AML-193 (cell line): ENCODE data around the gene SEMA3G.

ENCODE experiments used
- DNase-seq, 2 experiments: peaks; one replicate each; lab custom pipeline; 2025; lab: John Stamatoyannopoulos, UW

The SEMA3G gene

GRCh38 chr3:52453496-52454249 is 8.8 kb upstream of the SEMA3G start, which contains the start of gene TNNC1:
Gene TNNC1 (minus strand): TSS chr3:52454041. CDS start chr3:52454015, 26 bp downstream.
- DNase-seq, result no peak

DNA sequence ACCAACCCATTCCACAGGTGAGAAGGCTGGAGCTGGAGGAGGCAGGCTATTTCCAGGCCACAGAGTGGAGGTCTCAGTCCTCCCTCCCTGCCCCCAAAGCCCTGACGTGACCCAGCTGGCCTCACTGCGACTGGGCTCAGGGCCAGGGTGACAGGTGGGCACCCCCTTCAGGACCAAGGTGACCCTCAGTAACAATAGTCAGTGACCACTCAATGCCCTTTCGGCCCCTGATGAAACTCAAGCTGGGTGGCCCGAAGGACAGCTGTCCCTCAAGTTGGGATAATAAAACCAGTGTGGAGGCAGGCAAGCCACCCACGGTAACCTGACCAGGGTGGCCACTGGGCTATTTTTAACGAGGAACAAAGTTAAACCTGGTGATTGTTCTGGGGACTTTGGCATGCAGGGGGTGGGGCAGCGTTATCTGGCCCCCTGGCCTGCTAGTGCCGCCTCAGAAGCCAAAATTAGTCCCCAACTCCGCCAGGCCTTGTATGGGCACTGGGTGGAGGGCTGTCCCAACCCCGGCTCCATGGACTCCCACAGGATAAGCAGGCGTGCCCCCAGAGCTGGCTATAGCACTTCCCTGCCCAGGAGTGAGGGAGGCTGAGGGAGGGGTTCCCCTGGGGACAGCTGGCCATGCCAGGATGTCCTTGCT is 7.8 kb upstream of the SEMA3G start:
- DNase-seq, result no peak

GRCh38 chr3:52452126-52452525 is 7.2 kb upstream of the SEMA3G start:
- no peak for DNase-seq

- DNase-seq, result no peak
Observed at GRCh38 chr3:52451237-52452083, 6.6 kb upstream of the SEMA3G start.

DNA sequence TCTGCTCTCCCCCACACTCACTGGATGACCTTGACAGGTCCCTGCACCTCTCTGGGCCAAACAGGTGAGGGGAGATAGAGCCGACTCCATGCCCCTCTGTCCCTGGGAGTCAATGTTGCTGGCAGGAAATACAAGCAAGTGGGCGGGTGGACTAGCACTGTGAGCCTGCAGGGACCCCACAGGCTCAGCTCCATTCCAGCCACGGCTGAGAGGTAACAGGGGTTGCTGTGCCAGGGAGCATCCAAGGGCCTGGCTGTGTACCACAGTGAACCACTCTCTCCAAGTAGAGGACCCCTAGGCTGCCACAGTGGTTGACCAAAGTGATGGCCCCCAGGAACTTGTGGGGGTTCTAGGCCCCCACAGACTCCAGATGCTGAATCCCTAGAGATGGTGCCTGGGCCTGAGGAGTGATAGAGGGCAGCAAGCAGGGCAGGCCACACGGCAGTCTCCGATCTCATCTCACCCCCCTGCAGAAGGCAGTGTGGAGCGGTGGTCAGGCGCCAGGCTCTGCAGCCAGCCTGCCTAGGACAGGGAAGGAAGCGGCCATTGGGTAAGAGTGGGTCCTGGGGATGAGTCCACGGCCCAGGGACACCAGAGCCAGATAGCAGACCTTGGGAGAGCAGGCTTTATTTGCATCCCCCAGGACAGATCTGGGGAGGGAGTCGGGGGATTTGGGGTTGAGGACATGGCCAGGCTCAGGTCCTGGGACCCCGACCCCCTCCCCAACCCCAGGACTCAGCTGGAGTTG is 5.8 kb upstream of the SEMA3G start:
- no peak for DNase-seq

DNA sequence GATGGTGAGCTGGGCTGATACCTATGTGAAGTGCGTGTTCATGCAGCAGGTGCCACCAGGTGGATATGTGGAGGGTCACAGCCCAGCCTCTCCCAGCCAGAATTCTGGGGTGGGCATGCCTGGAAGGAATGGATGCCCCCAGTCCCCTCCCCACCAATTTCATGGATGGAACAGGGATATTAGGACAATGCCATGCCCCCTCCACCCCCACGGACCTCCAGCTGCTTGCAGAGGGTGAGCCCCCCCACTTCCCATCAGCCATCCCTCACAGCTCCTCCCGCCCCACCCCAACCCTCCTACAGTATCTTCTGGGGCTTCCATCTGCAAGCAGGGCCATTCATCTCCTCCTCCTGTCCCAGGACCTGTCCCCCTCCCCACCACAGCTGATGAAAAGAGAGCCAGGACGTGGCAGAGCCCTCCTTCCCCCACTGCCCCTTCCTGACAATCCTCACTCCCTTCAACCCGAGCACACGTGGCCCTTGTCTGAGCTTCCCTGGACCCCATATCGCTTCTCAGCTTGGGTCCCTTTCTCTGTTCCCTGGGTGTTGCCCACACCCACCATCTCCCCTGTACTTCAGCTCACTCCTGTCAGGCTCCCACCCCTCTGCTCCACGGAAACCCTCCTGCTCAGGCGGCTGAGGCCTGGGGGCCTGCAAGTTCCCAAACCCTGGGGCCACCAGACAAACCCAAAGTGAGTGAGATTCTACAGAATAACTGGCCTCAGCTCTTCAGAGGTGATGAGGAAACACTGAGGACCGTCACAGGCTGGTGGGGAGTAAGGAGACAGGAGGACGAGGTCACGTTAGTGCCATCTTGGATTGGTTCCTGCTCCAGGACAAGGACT is 2.8 kb upstream of the SEMA3G start:
- DNase-seq, result no peak

DNA sequence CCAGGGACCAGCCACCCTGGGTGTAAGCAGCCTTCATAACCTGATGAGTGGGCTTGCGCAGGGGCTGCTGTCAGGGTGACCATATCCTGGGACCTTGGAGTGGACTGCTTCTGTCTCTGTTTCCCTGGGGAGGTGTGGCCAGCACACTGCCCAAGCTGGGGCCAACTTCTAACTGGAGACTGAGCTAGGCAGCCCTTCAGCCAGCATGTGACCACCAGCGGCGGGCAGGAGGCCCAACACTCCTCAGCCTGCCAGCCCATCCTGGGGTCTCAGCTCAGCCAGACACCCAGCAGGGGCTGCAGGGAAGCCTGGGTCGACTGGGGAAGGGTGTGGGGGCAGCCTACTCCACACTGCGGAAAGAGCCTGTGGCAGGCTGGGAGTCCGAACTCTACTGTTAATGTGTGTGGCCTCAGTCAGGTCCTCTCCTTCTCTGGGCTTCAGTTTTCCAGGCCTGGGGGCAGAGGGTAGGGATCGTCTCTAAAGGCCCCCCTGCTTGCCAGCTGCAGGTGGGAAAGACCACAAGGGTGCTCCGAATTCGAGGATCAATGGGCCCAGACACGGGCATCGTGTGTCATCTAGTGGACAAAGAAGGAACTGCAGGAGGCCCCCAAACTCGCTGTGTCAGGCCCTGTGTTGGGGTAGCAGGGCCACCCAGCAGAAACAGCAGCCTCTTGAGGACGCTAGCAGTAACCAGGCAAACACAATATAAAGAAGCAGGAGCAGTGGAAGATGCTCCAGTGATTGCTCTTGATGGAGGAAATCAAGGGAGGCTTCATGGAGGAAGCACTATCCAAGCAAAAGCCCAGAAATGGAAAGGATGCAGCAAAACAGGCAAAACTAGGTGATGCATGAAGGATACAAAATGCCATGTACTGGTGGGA is 2.0 kb upstream of the SEMA3G start:
- peak; percentile 78 to 80 for DNase-seq

DNA sequence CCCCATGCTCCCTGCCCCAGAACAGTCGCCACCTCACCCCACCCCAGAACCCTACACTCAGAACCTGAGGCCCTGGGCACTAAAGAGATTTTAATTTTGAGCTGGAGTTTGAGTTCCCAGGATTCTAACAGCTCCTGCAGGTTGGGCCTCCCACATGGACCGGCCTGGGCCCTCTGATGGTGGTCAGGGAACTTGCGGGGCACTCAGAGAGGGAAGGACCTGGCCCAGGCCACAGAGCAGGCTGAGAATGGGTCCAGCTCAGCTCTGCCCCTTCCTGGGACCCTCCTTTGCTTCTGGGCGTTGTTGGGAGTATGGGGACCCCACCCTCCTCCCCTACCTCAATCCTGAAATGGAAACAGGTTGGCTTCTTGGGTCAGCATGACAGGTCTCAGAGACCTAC is 1.1 kb upstream of the SEMA3G start:
- DNase-seq, result no peak

DNA sequence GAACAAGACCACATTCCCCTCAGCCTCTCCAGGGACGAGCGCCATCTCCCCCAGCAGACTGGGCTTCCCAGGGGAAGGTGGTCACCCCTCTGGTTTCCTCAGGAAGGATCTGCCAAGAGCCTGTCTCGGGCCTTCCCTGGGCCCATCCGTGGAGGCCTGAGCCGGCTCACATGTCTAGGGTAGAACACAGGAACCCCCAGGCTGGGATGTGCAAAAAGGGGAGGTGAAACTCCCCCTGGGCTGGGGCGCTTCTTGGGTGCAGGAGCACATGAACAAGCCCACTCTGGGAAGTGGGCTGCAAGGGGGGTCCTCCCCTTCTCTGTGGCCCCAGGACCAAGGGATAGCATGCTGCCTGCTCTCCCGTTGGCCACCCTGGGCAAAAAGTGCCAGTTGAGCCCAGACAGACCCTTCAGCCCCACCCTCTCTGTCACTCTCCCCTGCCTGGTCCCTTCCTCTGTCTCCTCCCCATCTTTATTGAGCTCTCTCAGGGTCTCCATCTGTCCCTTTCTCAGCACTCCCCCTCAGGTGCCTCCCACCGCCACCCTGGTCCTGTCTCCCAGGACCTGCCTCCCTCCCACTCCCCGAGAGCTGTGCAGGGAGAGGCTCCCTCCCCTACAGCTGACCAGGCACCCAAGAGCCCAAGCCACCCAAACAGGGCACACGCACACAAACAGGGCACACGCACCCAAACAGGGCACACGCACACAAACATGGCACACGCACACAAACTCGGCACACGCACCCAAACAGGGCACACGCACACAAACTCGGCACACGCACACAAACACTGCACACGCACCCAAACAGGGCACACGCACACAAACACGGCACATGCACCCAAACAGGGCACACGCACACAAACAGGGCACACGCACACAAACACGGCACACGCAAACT is 864 bp downstream of the SEMA3G start:
- no peak for DNase-seq

DNA sequence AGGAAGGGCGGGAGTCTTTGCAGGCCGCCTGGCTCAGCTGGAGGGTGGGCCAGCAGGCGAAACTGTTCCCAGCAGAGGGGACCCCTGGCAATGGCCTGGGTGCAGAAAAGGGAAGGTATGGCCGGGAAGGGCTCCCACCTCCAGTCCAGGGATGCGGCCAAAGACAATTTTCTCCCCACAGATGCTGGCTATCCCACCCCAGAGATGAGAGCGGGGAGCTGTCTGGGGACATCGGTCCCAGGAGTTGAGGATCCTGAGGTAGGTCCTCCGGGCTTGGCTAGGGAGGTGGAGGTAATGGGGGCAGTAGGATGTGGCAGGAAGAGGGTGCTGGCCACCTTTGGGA is 1.7 kb downstream of the SEMA3G start:
- DNase-seq, result no peak

DNA sequence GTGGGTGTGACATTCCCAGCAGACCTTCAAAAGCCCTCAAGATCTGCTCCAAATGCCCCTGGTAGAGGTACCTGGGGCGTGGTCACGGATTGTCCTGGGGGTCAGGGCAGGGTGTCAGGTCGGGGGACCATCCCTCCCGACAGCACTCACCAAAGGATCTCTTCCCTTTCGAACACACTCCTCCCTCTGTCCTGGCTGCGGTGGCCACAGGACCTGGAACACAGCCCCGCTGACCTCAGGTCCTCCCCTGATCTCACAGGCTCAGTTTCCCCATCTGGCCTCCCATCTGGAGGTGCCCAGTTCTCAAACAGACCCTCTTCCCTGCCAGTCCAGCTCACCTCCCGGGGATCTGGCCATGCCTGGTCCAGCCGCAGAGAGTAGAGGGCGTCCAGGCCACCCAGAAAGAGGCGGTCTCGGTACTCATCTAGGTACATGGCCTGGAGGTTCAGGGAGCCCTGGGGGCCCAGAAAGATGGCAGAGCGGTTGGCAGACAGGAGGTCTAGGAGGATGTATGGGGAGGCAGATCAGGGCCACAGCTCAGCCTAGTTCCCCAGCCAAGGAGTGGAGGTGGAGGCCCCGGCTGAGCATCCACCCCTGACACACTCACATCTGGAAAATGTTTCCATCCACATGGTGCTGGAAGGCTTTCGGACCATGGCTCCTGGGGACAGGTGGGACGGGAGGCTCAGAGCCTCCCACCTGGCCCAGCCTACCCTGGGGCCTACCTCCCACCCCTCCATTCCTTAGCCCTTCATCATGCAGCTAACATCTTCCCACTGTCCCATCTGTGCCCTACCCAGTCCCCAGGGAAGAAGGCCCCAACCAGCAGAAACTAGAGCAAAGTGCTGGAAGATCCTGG is 2.3 kb downstream of the SEMA3G start:
- DNase-seq, result no peak

- DNase-seq, result no peak
Observed at GRCh38 chr3:52441772-52442332, 3.1 kb downstream of the SEMA3G start.

- no peak for DNase-seq
Observed at GRCh38 chr3:52441091-52441771, 3.7 kb downstream of the SEMA3G start.

DNA sequence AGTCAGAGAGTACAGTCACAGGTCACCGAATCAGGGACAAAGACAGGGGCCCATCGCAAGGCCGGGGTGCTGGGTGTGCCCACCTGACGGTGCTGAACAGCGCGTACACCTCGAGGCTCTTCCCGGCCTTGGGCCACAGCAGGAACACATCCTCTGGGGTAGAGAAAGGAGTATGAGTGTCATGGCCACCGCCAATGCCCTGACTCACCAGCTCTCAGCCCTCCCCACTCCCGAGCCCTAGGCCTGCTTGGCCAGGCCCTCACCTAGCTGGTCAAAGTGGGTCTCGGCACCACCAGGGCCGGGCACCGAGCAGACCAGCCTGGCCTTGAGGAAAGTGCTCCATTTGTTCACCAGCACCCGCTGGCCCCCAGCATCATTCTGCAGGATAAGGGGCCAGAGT is 4.2 kb downstream of the SEMA3G start:
- DNase-seq, result no peak

- no peak for DNase-seq
Observed at GRCh38 chr3:52440249-52440551, 4.7 kb downstream of the SEMA3G start.

DNA sequence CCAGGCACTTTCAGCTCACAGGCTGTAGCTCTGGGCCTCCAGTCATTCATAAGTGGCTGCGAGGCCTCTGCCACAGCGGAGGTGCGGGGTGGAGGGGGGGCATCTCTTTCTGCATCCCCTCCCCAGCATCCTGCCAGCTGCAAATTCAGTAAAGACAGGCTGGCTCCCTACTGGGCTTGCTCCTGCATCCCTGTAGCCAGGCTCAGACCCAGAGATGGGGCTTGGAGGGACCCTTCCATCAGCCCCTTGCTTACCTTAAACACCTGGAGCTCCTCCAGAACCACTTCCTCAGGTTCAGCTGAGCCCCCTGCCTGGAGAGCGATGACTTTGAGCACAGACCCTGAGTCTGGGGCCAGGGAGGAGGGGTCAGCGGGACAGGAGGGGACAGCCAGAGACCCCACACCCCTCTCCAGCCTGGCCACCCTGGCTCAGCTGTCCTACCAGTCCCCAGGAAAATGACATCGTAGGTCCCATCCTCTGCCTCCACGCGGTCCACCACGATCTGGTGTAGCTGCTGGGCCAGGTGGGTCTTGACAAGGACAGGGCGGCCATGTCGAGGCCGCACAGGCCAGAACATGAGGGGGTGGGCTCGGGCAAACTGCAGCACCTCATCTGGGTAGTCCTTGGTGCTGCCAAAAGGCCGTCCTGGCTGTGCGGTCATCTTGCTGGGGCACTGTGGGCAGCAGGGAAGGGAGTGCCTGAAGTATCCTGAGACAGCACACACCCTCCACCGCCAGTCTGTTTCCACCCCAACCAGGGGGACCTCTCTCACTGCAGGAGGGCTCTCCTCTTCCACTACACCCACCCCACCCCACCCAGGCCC is 5.3 kb downstream of the SEMA3G start:
- DNase-seq, result no peak
